ENCODE measurements around the gene MED12. TPM values are rescaled to one million over a fixed set of nuclear protein-coding genes. Genes with fewer than 3 reads are reported as not detected.

MED12 gene
- total RNA-seq = 65.1 TPM

DNA sequence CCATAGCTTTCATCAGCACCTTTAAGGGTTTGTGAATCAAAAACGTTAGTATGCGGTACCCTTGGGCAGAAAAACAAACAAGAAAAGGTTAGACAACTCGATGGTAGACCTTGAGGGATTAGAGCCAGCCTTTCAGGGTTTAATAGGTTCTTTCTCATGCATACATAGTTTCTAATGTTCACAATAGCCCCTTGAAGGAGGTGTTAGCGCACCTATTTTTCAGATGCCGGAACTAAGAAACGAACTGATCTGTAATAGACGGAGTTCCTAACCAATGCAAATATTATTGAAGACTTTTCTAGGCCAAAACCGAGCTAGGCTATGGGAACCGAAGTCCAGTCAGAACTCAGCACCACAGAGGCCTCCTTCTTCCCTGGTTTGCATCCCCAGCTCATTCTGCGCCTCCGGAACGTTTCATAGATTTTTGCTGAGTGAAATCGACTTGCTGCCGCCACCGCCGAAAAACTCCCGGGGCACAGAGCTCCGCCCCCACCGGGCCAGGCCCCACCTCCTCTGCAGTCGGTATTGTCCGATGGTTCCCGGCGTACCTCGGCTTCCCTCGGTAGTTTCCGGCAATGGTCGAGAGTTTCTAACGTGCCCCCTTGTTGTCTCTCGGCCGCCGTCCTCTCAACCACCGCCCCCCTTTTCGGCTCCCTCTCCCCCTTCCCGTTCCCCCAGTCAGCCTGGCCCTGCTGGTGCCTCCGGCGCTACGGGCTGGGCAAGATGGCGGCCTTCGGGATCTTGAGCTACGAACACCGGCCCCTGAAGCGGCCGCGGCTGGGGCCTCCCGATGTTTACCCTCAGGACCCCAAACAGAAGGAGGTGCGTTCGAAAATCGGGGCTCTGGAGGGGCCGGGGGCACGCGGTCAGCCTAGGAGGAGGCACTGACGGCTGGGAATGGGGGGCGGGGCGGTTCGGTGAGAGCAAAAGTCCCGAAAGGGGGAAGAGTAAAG is at the start of gene MED12:
Gene MED12 (plus strand): TSS at position 565 of the 953 bp plus-strand sequence. CDS start 159 bp downstream, at position 724.
- ATAC-seq = peak; percentile 98
- intact Hi-C loops (cut with DNase I) = no loop called here
- peak; percentile 93 for DNase-seq (ENCODE audit: low spot score)

GRCh38 chrX:71070531-71070930 is 47.9 kb upstream of the MED12 start:
- no peak for ATAC-seq
- intact Hi-C loops (cut with DNase I) = no loop called here
- no peak for DNase-seq (ENCODE audit: low spot score)

DNA sequence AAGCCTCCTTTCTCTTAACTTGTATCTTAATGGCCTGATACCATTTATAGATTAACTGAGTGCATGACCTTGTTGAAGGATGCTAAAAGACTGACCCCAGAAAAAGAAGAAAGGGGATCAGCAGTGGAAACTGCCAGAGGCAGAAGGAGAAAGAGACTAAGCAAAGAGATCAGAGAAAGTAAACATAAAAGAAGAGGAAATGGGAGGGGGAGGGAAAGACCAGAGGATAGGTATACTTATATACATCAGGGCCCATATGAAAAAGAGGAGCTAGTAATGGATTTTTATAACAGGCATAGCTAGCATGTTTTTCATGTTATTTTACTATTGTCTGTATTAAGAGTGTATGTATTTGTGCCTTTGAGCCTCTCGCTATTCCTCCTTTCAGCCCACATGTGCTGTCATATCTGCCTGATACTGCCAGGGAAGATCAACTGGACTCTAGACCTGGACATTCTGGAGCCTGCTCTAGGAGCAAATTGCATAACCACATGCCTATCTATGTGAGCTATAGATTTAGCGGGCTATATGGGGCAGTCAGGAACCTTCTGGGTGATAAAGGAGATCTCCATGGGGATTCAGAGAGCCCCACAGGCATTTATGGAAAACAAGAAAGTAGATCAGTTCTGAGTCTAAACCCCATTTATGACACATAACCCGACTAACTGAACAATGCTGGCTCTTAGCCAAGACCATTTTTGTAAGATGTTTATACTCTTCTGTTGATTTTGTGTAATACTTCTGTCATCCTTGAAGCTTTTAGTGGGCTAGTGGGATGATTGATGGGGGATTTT is 36.9 kb upstream of the MED12 start:
- ATAC-seq = no peak
- intact Hi-C loops (cut with DNase I) = no loop called here
- no peak for DNase-seq (ENCODE audit: low spot score)

- intact Hi-C loops (cut with DNase I) = no loop called here
- ATAC-seq (no peak), DNase-seq (ENCODE audit: low spot score) (no peak)
Measured at GRCh38 chrX:71082124-71082647, 36.2 kb upstream of the MED12 start.

GRCh38 chrX:71082822-71083221 is 35.6 kb upstream of the MED12 start:
- ATAC-seq (no peak), DNase-seq (ENCODE audit: low spot score) (no peak)
- intact Hi-C loops (cut with DNase I) = no loop called here

DNA sequence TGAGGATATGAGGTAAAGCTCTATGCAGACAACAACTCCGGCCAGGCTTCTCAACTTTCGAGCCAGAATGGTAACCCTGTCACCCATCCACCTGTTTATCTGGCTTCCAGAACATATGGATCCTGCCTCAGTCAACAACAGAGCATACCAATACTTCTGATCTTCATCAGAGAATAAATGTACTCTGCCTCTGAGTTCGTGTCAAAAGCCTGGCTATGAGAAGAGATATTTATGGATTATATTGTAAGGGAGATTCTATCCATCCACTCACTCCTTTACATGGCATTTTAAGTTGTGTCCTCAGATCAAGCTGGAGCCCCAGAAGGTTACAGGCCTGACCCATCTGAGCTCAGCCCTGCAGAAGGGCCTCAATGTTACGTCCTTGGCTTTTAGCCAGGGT is 32.5 kb upstream of the MED12 start:
- no peak for DNase-seq (ENCODE audit: low spot score)
- intact Hi-C loops (cut with DNase I) = no loop called here
- no peak for ATAC-seq

DNA sequence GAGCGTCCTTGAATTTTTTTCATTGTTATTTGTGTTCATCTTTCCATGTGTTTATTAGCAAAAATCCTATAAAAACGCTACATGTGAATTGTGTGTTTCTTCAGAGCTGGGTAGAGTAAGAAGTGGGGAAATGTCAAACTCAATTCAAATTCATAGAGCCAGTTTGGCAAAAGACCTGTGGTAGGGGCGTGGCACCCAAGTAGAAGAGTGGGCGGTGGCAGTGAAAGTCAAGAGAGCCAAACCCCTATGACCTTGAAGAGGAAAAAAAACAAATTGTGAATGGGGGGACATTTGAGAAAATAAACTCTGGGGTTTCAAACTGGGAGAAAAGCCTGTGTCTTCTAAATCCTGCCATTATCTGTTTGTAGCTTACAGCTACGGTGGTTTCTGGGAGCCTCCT is 27.1 kb upstream of the MED12 start:
- intact Hi-C loops (cut with DNase I) = no loop called here
- DNase-seq (ENCODE audit: low spot score) = no peak
- ATAC-seq = no peak

- intact Hi-C loops (cut with DNase I) = no loop called here
- ATAC-seq (no peak), DNase-seq (ENCODE audit: low spot score) (no peak)
Measured at GRCh38 chrX:71095033-71095432, 23.4 kb upstream of the MED12 start.

GRCh38 chrX:71095555-71095980 is 22.8 kb upstream of the MED12 start, which contains the start of gene FOXO4:
Gene FOXO4 (plus strand): TSS chrX:71095851. CDS start chrX:71096529, 678 bp downstream.
- DNase-seq (ENCODE audit: low spot score) = peak; percentile 94
- intact Hi-C loops (cut with DNase I) = no loop called here

GRCh38 chrX:71095981-71096759 is 22.2 kb upstream of the MED12 start:
- intact Hi-C loops (cut with DNase I) = no loop called here
- DNase-seq (ENCODE audit: low spot score) = peak; percentile 57
- peak; percentile 89 for ATAC-seq

More at GRCh38 chrX:71095555-71095980, 22.8 kb upstream of the MED12 start, which contains the start of gene FOXO4:
- ATAC-seq = peak; percentile 95

DNA sequence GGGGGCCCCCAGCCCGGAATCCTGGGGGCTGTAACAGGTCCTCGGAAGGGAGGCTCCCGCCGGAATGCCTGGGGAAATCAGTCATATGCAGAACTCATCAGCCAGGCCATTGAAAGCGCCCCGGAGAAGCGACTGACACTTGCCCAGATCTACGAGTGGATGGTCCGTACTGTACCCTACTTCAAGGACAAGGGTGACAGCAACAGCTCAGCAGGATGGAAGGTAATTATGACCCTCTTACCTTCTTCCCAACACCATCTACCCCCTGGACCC is 21.7 kb upstream of the MED12 start:
- peak; percentile 10 for ATAC-seq
- no peak for DNase-seq (ENCODE audit: low spot score)
- intact Hi-C loops (cut with DNase I) = no loop called here

GRCh38 chrX:71098302-71098701 is 20.1 kb upstream of the MED12 start:
- intact Hi-C loops (cut with DNase I) = no loop called here
- DNase-seq (ENCODE audit: low spot score) = peak; percentile 69
- ATAC-seq = peak; percentile 23

DNA sequence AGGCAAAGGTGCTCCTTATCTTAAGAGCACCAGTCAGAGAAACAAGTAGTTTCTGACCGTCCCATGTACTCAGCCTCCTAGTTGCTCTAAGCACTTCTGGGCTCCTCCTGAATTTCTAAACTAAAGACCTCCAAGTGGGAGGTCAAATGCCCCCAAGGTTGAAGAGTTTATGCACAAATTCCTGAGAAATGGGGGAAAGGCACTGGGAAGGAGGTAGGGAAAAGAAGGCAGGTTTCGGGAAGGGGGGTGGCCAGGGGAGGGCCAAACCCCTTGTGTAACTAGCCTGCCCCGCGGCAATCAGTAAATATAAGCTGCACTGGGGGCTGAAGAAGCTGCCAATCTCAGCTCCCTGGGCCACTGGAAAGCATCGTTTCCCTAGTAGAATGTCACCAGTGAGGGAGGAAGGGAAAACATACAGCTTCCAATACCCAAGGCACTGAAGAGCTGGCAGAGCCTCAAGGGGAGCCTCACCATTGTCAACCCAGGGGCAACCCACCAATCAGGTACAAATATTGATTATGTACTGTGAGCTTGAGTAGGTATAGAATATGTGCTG is 19.4 kb upstream of the MED12 start:
- ATAC-seq = no peak
- intact Hi-C loops (cut with DNase I) = no loop called here
- DNase-seq (ENCODE audit: low spot score) = peak; percentile 12

- peak; percentile 41 for DNase-seq (ENCODE audit: low spot score)
Measured at GRCh38 chrX:71099736-71100135, 18.7 kb upstream of the MED12 start.

GRCh38 chrX:71100581-71101505 is 17.6 kb upstream of the MED12 start:
- DNase-seq (ENCODE audit: low spot score) (peak; percentile 26), ATAC-seq (no peak)
- intact Hi-C loops (cut with DNase I) = no loop called here

More at GRCh38 chrX:71099736-71100135, 18.7 kb upstream of the MED12 start:
- ATAC-seq = no peak
- intact Hi-C loops (cut with DNase I) = no loop called here

DNA sequence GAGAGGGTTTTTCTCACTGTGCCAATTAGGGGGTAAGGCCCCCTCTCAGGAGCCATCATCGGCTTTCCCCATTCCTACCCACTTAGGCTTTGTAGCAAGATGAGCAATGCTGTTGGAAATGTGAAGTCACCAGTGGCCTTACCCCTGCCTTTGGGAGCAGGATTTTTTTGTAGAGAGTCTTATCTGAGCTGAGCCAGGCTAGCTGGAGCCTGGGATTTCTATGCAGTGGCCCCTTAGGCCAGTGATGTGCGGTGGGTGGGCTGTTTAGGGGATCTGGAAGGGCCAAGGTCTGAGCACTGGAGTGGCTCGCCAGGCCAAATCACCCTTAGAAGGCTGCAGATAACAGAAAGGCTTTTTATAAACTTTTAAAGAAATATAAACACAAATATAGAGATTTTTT is 16.1 kb upstream of the MED12 start:
- intact Hi-C loops (cut with DNase I) = no loop called here
- no peak for DNase-seq (ENCODE audit: low spot score)
- ATAC-seq = no peak

GRCh38 chrX:71103110-71103983 is 15.0 kb upstream of the MED12 start:
- peak; percentile 62 for DNase-seq (ENCODE audit: low spot score)
- intact Hi-C loops (cut with DNase I) = no loop called here
- ATAC-seq = peak; percentile 70

All from sciatic nerve (tissue), 2 donors.